SK-N-SH (cell line): Measurements from ENCODE around the gene DIS3L2. TPM values are rescaled to one million over a fixed set of nuclear protein-coding genes. Genes with fewer than 3 reads are reported as not detected.

ENCODE experiments used
- CTCF ChIA-PET: fragments of 300-600, 350-600 bp; formaldehyde crosslinking; extraction: SDS; loops from one replicate; lab custom pipeline; 2021; lab: Yijun Ruan, JAX
- POLR2A ChIA-PET: fragments of 350-600 bp; sonication (Branson Sonifier 250); formaldehyde crosslinking; extraction: SDS; loops from one replicate; lab custom pipeline; 2020; ENCODE audit warnings: antibody characterized with exemption, inconsistent platforms; lab: Yijun Ruan, JAX
- DNase-seq: peaks from one replicate; pipeline ENCODE4 v3.0.0; 2012
- H2AFZ ChIP-seq: fragments of 200-600 bp; sonication (generic); 2 replicates; pipeline ENCODE4 v1.8.1; 2016; ENCODE audit warnings: antibody characterized with exemption, mild to moderate bottlenecking, low read depth
- H3F3A ChIP-seq: fragments of 200-600 bp; sonication (generic); replicated peaks from 2 replicates; pipeline ENCODE3; 2016; ENCODE audit warnings: antibody characterized with exemption, mild to moderate bottlenecking; ENCODE audit not compliant: insufficient read depth
- H3K27ac ChIP-seq, 2 experiments: fragments of 200-500 bp in 1 of 2; fragments of 200-600 bp in 1 of 2; sonication (Bioruptor generic) in 1 of 2; sonication (generic), shearing (Covaris generic) in 1 of 2; 2 replicates each; pipeline versions ENCODE4 v1.5.1 to v1.6.1; 2014 to 2016; ENCODE audit warnings: low read depth in 2 of 2, inconsistent platforms in 1 of 2, low read length in 1 of 2, mild to moderate bottlenecking in 1 of 2, mixed read lengths in 1 of 2
- H3K27me3 ChIP-seq: fragments of 200-600 bp; sonication (generic), shearing (Covaris generic); 2 replicates; pipeline ENCODE4 v1.6.1; 2016; ENCODE audit warnings: mixed run types; ENCODE audit not compliant: insufficient read depth
- H3K36me3 ChIP-seq, 2 experiments: fragments of 200-500 bp in 1 of 2; fragments of 200-600 bp in 1 of 2; sonication (Bioruptor generic) in 1 of 2; sonication (generic) in 1 of 2; replicated peaks in 1 of 2; 2 replicates each; pipeline versions ENCODE3 to v1.5.1; 2014 to 2016; ENCODE audit warnings: low read length in 1 of 2, mild to moderate bottlenecking in 1 of 2; ENCODE audit not compliant: insufficient read depth in 2 of 2, control insufficient read depth in 1 of 2
- H3K4me1 ChIP-seq, 2 experiments: fragments of 200-500 bp in 1 of 2; fragments of 200-600 bp in 1 of 2; sonication (Bioruptor generic) in 1 of 2; sonication (generic), shearing (Covaris generic) in 1 of 2; 2 replicates each; pipeline versions ENCODE4 v1.5.1 to v1.6.1; 2014 to 2016; ENCODE audit warnings: low read depth in 1 of 2, low read length in 1 of 2, mixed run types in 1 of 2; ENCODE audit not compliant: insufficient read depth in 2 of 2, control insufficient read depth in 1 of 2
- H3K4me2 ChIP-seq: fragments of 200-600 bp; sonication (generic), shearing (Covaris generic); 2 replicates; pipeline ENCODE4 v1.6.1; 2017; ENCODE audit warnings: mixed run types
- H3K4me3 ChIP-seq, 2 experiments: fragments of 200-500 bp in 1 of 2; fragments of 200-600 bp in 1 of 2; sonication (Bioruptor generic) in 1 of 2; sonication (generic), shearing (Covaris generic) in 1 of 2; 2 replicates each; pipeline versions ENCODE4 v1.5.1 to v1.8.1; 2014 to 2016; ENCODE audit warnings: low read depth in 2 of 2, inconsistent platforms in 1 of 2, low read length in 1 of 2, mild to moderate bottlenecking in 1 of 2, mixed read lengths in 1 of 2, moderate library complexity in 1 of 2
- H3K79me2 ChIP-seq: fragments of 200-600 bp; sonication (generic); 2 replicates; pipeline ENCODE4 v1.8.1; 2017; ENCODE audit warnings: mild to moderate bottlenecking; ENCODE audit not compliant: insufficient read depth
- H3K9ac ChIP-seq: fragments of 200-600 bp; sonication (generic); 2 replicates; pipeline ENCODE4 v1.6.1; 2017; ENCODE audit warnings: mixed run types
- H3K9me2 ChIP-seq: fragments of 200-600 bp; sonication (generic); 2 replicates; pipeline ENCODE4 v1.6.1; 2017; ENCODE audit warnings: mixed run types
- H3K9me3 ChIP-seq: fragments of 200-600 bp; sonication (generic); 2 replicates; pipeline ENCODE4 v1.6.1; 2017; ENCODE audit warnings: mixed run types, mild to moderate bottlenecking, moderate library complexity
- H4K20me1 ChIP-seq: fragments of 200-600 bp; sonication (generic); 2 replicates; pipeline ENCODE4 v1.6.1; 2017; ENCODE audit warnings: mild to moderate bottlenecking, mixed run types; ENCODE audit not compliant: insufficient read depth
- ELF1 ChIP-seq: IDR thresholded peaks from 2 replicates; pipeline ENCODE4 v1.4.0; 2012
- EZH2phosphoT487 ChIP-seq: fragments of 200-600 bp; sonication (generic); IDR thresholded peaks from 2 replicates; pipeline ENCODE4 v1.6.1; 2017; ENCODE audit warnings: low read depth, mixed run types, mild to moderate bottlenecking, antibody characterized with exemption, moderate library complexity, borderline replicate concordance
- FOSL2 ChIP-seq: IDR thresholded peaks from 2 replicates; pipeline ENCODE4 v1.4.0; 2012; ENCODE audit warnings: low read depth, mild to moderate bottlenecking, moderate library complexity, borderline replicate concordance
- FOXJ3 ChIP-seq: sonication (generic); formaldehyde crosslinking; IDR thresholded peaks from 2 replicates; pipeline ENCODE4 v1.5.1; 2020; ENCODE audit warnings: mild to moderate bottlenecking, missing genetic modification reagents
- GABPA ChIP-seq: IDR thresholded peaks from 2 replicates; pipeline ENCODE4 v1.4.0; 2012; ENCODE audit warnings: low read depth, mild to moderate bottlenecking
- JUND ChIP-seq: IDR thresholded peaks from 2 replicates; pipeline ENCODE4 v1.4.0; 2012
- MAX ChIP-seq: IDR thresholded peaks from 2 replicates; pipeline ENCODE4 v1.4.0; 2012; ENCODE audit warnings: low read depth
- RAD21 ChIP-seq: IDR thresholded peaks from 2 replicates; pipeline ENCODE4 v1.6.1; 2012; ENCODE audit warnings: mild to moderate bottlenecking, low read length
- RCOR1 ChIP-seq: fragments of 150-350 bp; IDR thresholded peaks from 2 replicates; pipeline ENCODE4 v1.6.1; 2017; ENCODE audit warnings: antibody characterized with exemption, low read length
- RXRA ChIP-seq: IDR thresholded peaks from 2 replicates; pipeline ENCODE4 v1.4.0; 2012; ENCODE audit warnings: low read depth, mild to moderate bottlenecking, borderline replicate concordance
- SIN3A ChIP-seq: IDR thresholded peaks from 2 replicates; pipeline ENCODE4 v1.6.1; 2012; ENCODE audit warnings: low read depth, mild to moderate bottlenecking, low read length, moderate library complexity, borderline replicate concordance
- SMC3 ChIP-seq: IDR thresholded peaks from 2 replicates; pipeline ENCODE4 v1.6.1; 2012; ENCODE audit warnings: low read depth, low read length, improper control_type of control experiment
- TAF1 ChIP-seq: IDR thresholded peaks from 2 replicates; pipeline ENCODE4 v1.6.1; 2012; ENCODE audit warnings: low read depth, mild to moderate bottlenecking, low read length, moderate library complexity, borderline replicate concordance
- WGBS: methylation state at CpG from one replicate; pipeline ENCODE4 v1.1.6; 2017; ENCODE audit warnings: low lambda C conversion rate; 5-methylcytosine and 5-hydroxymethylcytosine counted together
- polyA plus RNA-seq, 3 experiments: library from polyadenylated mRNA; depleted of rRNA; stranded (reverse); fragments of >200 nt; gene quantifications; 2 replicates each; pipeline ENCODE4 v1.2.3, GENCODE V29; 2012
- TF ChIP-seq, protein P1 (sequence below): fragments of 150-350 bp; IDR thresholded peaks from 2 replicates; pipeline ENCODE4 v1.6.1; 2017; ENCODE audit warnings: antibody characterized with exemption, low read length, low read depth, borderline replicate concordance
- TF ChIP-seq, protein P2 (sequence below): IDR thresholded peaks from 2 replicates; pipeline ENCODE4; 2012

The DIS3L2 gene
- polyA plus RNA-seq, 1 of the 3 experiments (the other 2 are of a cell fraction) = 17.9 TPM

DNA sequence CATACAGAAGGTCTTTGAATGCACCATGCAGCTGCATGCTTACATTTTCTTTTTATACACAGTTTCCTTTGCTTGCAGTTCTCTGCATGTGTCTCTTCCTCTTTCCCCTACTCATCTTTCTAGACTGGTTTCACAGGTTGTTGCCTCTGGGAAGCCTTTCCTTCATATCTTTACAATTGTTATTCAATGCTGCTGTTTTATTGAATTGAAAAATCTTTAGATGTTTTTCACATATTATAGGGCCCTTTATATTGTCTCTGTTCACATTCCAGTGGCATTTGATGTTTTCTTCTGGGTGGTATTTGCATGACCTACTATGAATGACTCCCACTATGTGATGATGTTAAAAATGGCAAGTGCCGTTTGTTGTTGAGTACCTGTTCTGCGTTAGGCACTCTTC, 91.1 kb downstream of the DIS3L2 start:
- no peak overlapping the region for H2AFZ ChIP-seq
- CTCF ChIA-PET = no interaction called here
- no peaks in the 10 kb centered on the region for H3K4me1 ChIP-seq
- no peaks in the 10 kb centered on the region for H3K9me2 ChIP-seq
- no peak for DNase-seq
- no peaks in the 10 kb centered on the region for H3K9me3 ChIP-seq
- 96% methylated on average over 2 of the region's 2 CpGs for WGBS
- H3K27me3 ChIP-seq = no peaks in the 10 kb centered on the region
- H4K20me1 ChIP-seq = no peaks in the 10 kb centered on the region
- H3K9ac ChIP-seq = no peak overlapping the region
- H3K27ac ChIP-seq = no peak overlapping the region
- POLR2A ChIA-PET = no interaction called here
- H3K4me2 ChIP-seq = no peak overlapping the region
- TF ChIP-seq EZH2phosphoT487 (no peak), MAX (no peak), FOXJ3 (no peak), RCOR1 (no peak), SMC3 (no peak), FOSL2 (no peak), JUND (no peak), RAD21 (no peak), ELF1 (no peak), RXRA (no peak)
- TF ChIP-seq, protein P1, sequence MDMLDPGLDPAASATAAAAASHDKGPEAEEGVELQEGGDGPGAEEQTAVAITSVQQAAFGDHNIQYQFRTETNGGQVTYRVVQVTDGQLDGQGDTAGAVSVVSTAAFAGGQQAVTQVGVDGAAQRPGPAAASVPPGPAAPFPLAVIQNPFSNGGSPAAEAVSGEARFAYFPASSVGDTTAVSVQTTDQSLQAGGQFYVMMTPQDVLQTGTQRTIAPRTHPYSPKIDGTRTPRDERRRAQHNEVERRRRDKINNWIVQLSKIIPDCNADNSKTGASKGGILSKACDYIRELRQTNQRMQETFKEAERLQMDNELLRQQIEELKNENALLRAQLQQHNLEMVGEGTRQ = no peak
- TF ChIP-seq, protein P2, sequence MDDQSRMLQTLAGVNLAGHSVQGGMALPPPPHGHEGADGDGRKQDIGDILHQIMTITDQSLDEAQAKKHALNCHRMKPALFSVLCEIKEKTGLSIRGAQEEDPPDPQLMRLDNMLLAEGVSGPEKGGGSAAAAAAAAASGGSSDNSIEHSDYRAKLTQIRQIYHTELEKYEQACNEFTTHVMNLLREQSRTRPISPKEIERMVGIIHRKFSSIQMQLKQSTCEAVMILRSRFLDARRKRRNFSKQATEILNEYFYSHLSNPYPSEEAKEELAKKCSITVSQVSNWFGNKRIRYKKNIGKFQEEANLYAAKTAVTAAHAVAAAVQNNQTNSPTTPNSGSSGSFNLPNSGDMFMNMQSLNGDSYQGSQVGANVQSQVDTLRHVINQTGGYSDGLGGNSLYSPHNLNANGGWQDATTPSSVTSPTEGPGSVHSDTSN = no peak
- no peaks in the 10 kb centered on the region; the same call in 1 of the 2 replicates for H3K79me2 ChIP-seq
- H3K4me3 ChIP-seq = no peak overlapping the region
- no peaks in the 10 kb centered on the region for H3F3A ChIP-seq
- H3K36me3 ChIP-seq = peaks cover 0 to 8% of the 10 kb centered on the region in 2 experiments

- no peaks in the 10 kb centered on the region for H3K9me2 ChIP-seq
- DNase-seq = no peak
- H3K36me3 ChIP-seq = peaks cover 0 to 8% of the 10 kb centered on the region in 2 experiments
- H4K20me1 ChIP-seq = no peaks in the 10 kb centered on the region
- no peaks in the 10 kb centered on the region for H3K9me3 ChIP-seq
- H3F3A ChIP-seq = no peaks in the 10 kb centered on the region
- WGBS = 95% methylated on average over 2 of the region's 2 CpGs
- no peak overlapping the region for H3K27ac ChIP-seq
- ChIA-PET POLR2A (no interaction called here), CTCF (no interaction called here)
- TF ChIP-seq SIN3A (no peak), ELF1 (no peak), TAF1 (no peak), EZH2phosphoT487 (no peak), GABPA (no peak)
- H3K4me1 ChIP-seq = no peaks in the 10 kb centered on the region
- no peak overlapping the region for H3K9ac ChIP-seq
- no peak overlapping the region for H3K4me2 ChIP-seq
- no peaks in the 10 kb centered on the region for H3K27me3 ChIP-seq
- no peak overlapping the region for H3K4me3 ChIP-seq
- H2AFZ ChIP-seq = no peak overlapping the region
- no peaks in the 10 kb centered on the region; the same call in 1 of the 2 replicates for H3K79me2 ChIP-seq
Observed at GRCh38 chr2:232053777-232054176, 92.3 kb downstream of the DIS3L2 start.
